Measurements from ENCODE around the gene MYO15A.

The MYO15A gene

GRCh38 chr17:18145811-18146210 is 37.3 kb downstream of the MYO15A start:
- Mint-ChIP-seq H3K27me3 (peaks cover 2% of the 10 kb centered on the region), H3K27ac (no peak overlapping the region), H3K4me1 (peaks cover 3% of the 10 kb centered on the region), H3K36me3 (no peaks in the 10 kb centered on the region), H3K4me3 (no peak overlapping the region), H3K9me3 (no peaks in the 10 kb centered on the region)
- ATAC-seq (ENCODE audit: low read depth) (no peak), DNase-seq (ENCODE audit: low spot score in 2 of 2) (no peak)

GRCh38 chr17:18146259-18146658 is 37.7 kb downstream of the MYO15A start:
- ATAC-seq (ENCODE audit: low read depth) (no peak), DNase-seq (ENCODE audit: low spot score in 2 of 2) (no peak)
- peaks cover 2% of the 10 kb centered on the region for H3K27me3 Mint-ChIP-seq
- no peaks in the 10 kb centered on the region for H3K36me3 Mint-ChIP-seq
- no peak overlapping the region for H3K4me3 Mint-ChIP-seq
- peaks cover under 1% of the 10 kb centered on the region for H3K4me1 Mint-ChIP-seq
- no peaks in the 10 kb centered on the region for H3K9me3 Mint-ChIP-seq
- H3K27ac Mint-ChIP-seq: no peak overlapping the region

GRCh38 chr17:18146980-18147379 is 38.4 kb downstream of the MYO15A start:
- no peaks in the 10 kb centered on the region for H3K9me3 Mint-ChIP-seq
- no peaks in the 10 kb centered on the region for H3K4me1 Mint-ChIP-seq
- DNase-seq (ENCODE audit: low spot score in 2 of 2): no peak
- peaks cover 2% of the 10 kb centered on the region for H3K27me3 Mint-ChIP-seq
- H3K4me3 Mint-ChIP-seq: no peak overlapping the region
- ATAC-seq (ENCODE audit: low read depth): no peak
- no peak overlapping the region for H3K27ac Mint-ChIP-seq
- H3K36me3 Mint-ChIP-seq: no peaks in the 10 kb centered on the region

GRCh38 chr17:18148586-18148985 is 40.0 kb downstream of the MYO15A start:
- Mint-ChIP-seq H3K27ac (no peak overlapping the region), H3K4me1 (peaks cover 6% of the 10 kb centered on the region), H3K9me3 (no peaks in the 10 kb centered on the region), H3K27me3 (no peaks in the 10 kb centered on the region), H3K36me3 (no peaks in the 10 kb centered on the region), H3K4me3 (no peak overlapping the region)
- ATAC-seq (ENCODE audit: low read depth): no peak
- no peak for DNase-seq (ENCODE audit: low spot score in 2 of 2)

GRCh38 chr17:18151290-18151689 is 42.7 kb downstream of the MYO15A start:
- peaks cover 9% of the 10 kb centered on the region for H3K4me1 Mint-ChIP-seq
- H3K36me3 Mint-ChIP-seq: no peaks in the 10 kb centered on the region
- no peaks in the 10 kb centered on the region for H3K27me3 Mint-ChIP-seq
- no peak overlapping the region for H3K27ac Mint-ChIP-seq
- ATAC-seq (ENCODE audit: low read depth) (no peak), DNase-seq (ENCODE audit: low spot score in 2 of 2) (no peak)
- H3K9me3 Mint-ChIP-seq: no peaks in the 10 kb centered on the region
- H3K4me3 Mint-ChIP-seq: no peak overlapping the region

- no peaks in the 10 kb centered on the region for H3K36me3 Mint-ChIP-seq
- no peak for ATAC-seq (ENCODE audit: low read depth)
- H3K4me1 Mint-ChIP-seq: peaks cover 20% of the 10 kb centered on the region
- DNase-seq (ENCODE audit: low spot score in 2 of 2): no peak
- H3K27me3 Mint-ChIP-seq: no peaks in the 10 kb centered on the region
- no peaks in the 10 kb centered on the region for H3K9me3 Mint-ChIP-seq
- peak overlapping the region; percentile 52 for H3K27ac Mint-ChIP-seq
- H3K4me3 Mint-ChIP-seq: no peak overlapping the region
These were observed 46.6 kb downstream of the MYO15A start for GRCh38 chr17:18155179-18155578.

GRCh38 chr17:18156171-18156975 is 47.8 kb downstream of the MYO15A start:
- peaks cover 23% of the 10 kb centered on the region for H3K4me1 Mint-ChIP-seq
- DNase-seq (ENCODE audit: low spot score in 2 of 2) (no peak), ATAC-seq (ENCODE audit: low read depth) (no peak)
- no peaks in the 10 kb centered on the region for H3K27me3 Mint-ChIP-seq
- H3K27ac Mint-ChIP-seq: peak overlapping the region; percentile 52
- H3K9me3 Mint-ChIP-seq: no peaks in the 10 kb centered on the region
- no peaks in the 10 kb centered on the region for H3K36me3 Mint-ChIP-seq
- H3K4me3 Mint-ChIP-seq: no peak overlapping the region

GRCh38 chr17:18156976-18157280 is 48.4 kb downstream of the MYO15A start:
- no peaks in the 10 kb centered on the region for H3K27me3 Mint-ChIP-seq
- H3K4me3 Mint-ChIP-seq: no peak overlapping the region
- DNase-seq (ENCODE audit: low spot score in 2 of 2) (no peak), ATAC-seq (ENCODE audit: low read depth) (no peak)
- H3K27ac Mint-ChIP-seq: no peak overlapping the region
- no peaks in the 10 kb centered on the region for H3K9me3 Mint-ChIP-seq
- H3K36me3 Mint-ChIP-seq: no peaks in the 10 kb centered on the region
- peaks cover 25% of the 10 kb centered on the region for H3K4me1 Mint-ChIP-seq

GRCh38 chr17:18157354-18157985 is 48.9 kb downstream of the MYO15A start:
- H3K4me1 Mint-ChIP-seq: peaks cover 25% of the 10 kb centered on the region
- H3K36me3 Mint-ChIP-seq: no peaks in the 10 kb centered on the region
- H3K9me3 Mint-ChIP-seq: no peaks in the 10 kb centered on the region
- DNase-seq (ENCODE audit: low spot score in 2 of 2) (no peak), ATAC-seq (ENCODE audit: low read depth) (peak; percentile 20)
- H3K4me3 Mint-ChIP-seq: peak overlapping the region; percentile 88
- H3K27ac Mint-ChIP-seq: peak overlapping the region; percentile 83
- H3K27me3 Mint-ChIP-seq: no peaks in the 10 kb centered on the region

- peak overlapping the region; percentile 83 for H3K27ac Mint-ChIP-seq
- H3K27me3 Mint-ChIP-seq: no peaks in the 10 kb centered on the region
- H3K9me3 Mint-ChIP-seq: no peaks in the 10 kb centered on the region
- H3K4me1 Mint-ChIP-seq: peaks cover 20% of the 10 kb centered on the region
- no peaks in the 10 kb centered on the region for H3K36me3 Mint-ChIP-seq
- peak; percentile 92 for ATAC-seq (ENCODE audit: low read depth)
- peak; percentile 95 for DNase-seq (ENCODE audit: low spot score in 2 of 2)
- peak overlapping the region; percentile 88 for H3K4me3 Mint-ChIP-seq
These were observed 49.6 kb downstream of the MYO15A start for GRCh38 chr17:18158022-18158600.

- no peak for ATAC-seq (ENCODE audit: low read depth)
- no peaks in the 10 kb centered on the region for H3K36me3 Mint-ChIP-seq
- H3K4me1 Mint-ChIP-seq: peaks cover 16% of the 10 kb centered on the region
- H3K4me3 Mint-ChIP-seq: peak overlapping the region; percentile 78
- DNase-seq (ENCODE audit: low spot score in 2 of 2): no peak
- no peaks in the 10 kb centered on the region for H3K27me3 Mint-ChIP-seq
- H3K27ac Mint-ChIP-seq: no peak overlapping the region
- no peaks in the 10 kb centered on the region for H3K9me3 Mint-ChIP-seq
These were observed 51.1 kb downstream of the MYO15A start for GRCh38 chr17:18159551-18160120.

- no peak for DNase-seq (ENCODE audit: low spot score in 2 of 2)
These were observed 51.7 kb downstream of the MYO15A start for GRCh38 chr17:18160128-18160856.

GRCh38 chr17:18161207-18162145 is 52.9 kb downstream of the MYO15A start:
- no peaks in the 10 kb centered on the region for H3K9me3 Mint-ChIP-seq
- DNase-seq (ENCODE audit: low spot score in 2 of 2) (no peak), ATAC-seq (ENCODE audit: low read depth) (no peak)
- no peak overlapping the region for H3K27ac Mint-ChIP-seq
- H3K4me3 Mint-ChIP-seq: no peak overlapping the region
- H3K27me3 Mint-ChIP-seq: no peaks in the 10 kb centered on the region
- peaks cover 16% of the 10 kb centered on the region for H3K4me1 Mint-ChIP-seq
- H3K36me3 Mint-ChIP-seq: no peaks in the 10 kb centered on the region

More at GRCh38 chr17:18160128-18160856, 51.7 kb downstream of the MYO15A start:
- Mint-ChIP-seq H3K36me3 (no peaks in the 10 kb centered on the region), H3K9me3 (no peaks in the 10 kb centered on the region), H3K4me3 (peak overlapping the region; percentile 35), H3K4me1 (peaks cover 16% of the 10 kb centered on the region), H3K27me3 (no peaks in the 10 kb centered on the region), H3K27ac (no peak overlapping the region)
- ATAC-seq (ENCODE audit: low read depth): no peak

Measured in memory B cell (primary cell).